Pancreas (tissue), 10 donors: ENCODE results near the gene HOMEZ. TPM values are rescaled to one million over a fixed set of nuclear protein-coding genes. Genes with fewer than 3 reads are reported as not detected.
A peak's percentile ranks its signal among the peaks of the same experiment; 100 is the strongest.

Experiments used
- ATAC-seq, 4 donors: fragments of 200-7000 bp; cut with Tn5 transposase; one replicate each; pipeline versions ENCODE4 v1.8.0 to v1.9.1; 2020; ENCODE audit warnings: mild to moderate bottlenecking in 4 of 4, moderate library complexity in 4 of 4
- DNase-seq, 6 donors: peaks; one replicate each; pipeline ENCODE4 v3.0.0-alpha.2; 2020
- FAIRE-seq: peaks from 2 replicates; lab custom pipeline; 2012; peaks lifted over from hg19 to GRCh38; lab: Jason Lieb, UNC
- H3K27ac ChIP-seq, 4 donors: fragments of 200-600 bp; sonication (generic); 1 replicate in 3 of 4; 2 replicates in 1 of 4; pipeline versions ENCODE4 v1.5.0 to v1.8.0; 2020
- H3K27me3 ChIP-seq, 4 donors: fragments of 200-600 bp; one replicate each; pipeline ENCODE4 v1.8.0; 2021
- H3K36me3 ChIP-seq, 3 donors: fragments of 200-600 bp; sonication (generic) in 1 of 3; one replicate each; pipeline versions ENCODE4 v1.5.0 to v1.8.0; 2020 to 2021
- H3K4me1 ChIP-seq, 3 donors: fragments of 200-600 bp; one replicate each; pipeline ENCODE4 v1.8.0; 2021
- H3K4me3 ChIP-seq, 4 donors: fragments of 200-600 bp; sonication (generic) in 2 of 4; one replicate each; pipeline versions ENCODE4 v1.5.0 to v1.8.0; 2020 to 2021
- H3K9me3 ChIP-seq, 4 donors: fragments of 200-600 bp; one replicate each; pipeline ENCODE4 v1.8.0; 2021
- WGBS, 2 donors: extraction: QIAGEN DNeasy Blood & Tissue Kit; methylation state at CpG; one replicate each; pipeline ENCODE4 v1.1.7; 2013; 5-methylcytosine and 5-hydroxymethylcytosine counted together
- intact Hi-C, 3 donors: fragments of 100-400 bp; cut with DNase I; formaldehyde crosslinking; loops; one replicate each; pipeline versions ENCODE4 v1.11.1 to v1.14.2; 2022
- polyA plus RNA-seq, 2 donors: library from polyadenylated mRNA; stranded (reverse); fragments of 200-250 nt; gene quantifications; one replicate each; pipeline ENCODE4 v1.2.3, GENCODE V29; 2013
- total RNA-seq, 6 donors: library from RNA; stranded (reverse); fragmentation: NEBNext Ultra II Directional in 4 of 6; extraction: Animal tissue kit (Norgen Biotek cat#: 25700) in 4 of 6; gene quantifications; one replicate each; pipeline versions ENCODE4 v1.2.1 to v1.2.4, GENCODE V29; 2021 to 2023
- TF ChIP-seq, protein P1 (sequence below), 4 donors: fragments of 200-600 bp; sonication (generic) in 3 of 4; IDR thresholded peaks; one replicate each; pipeline versions ENCODE4 v1.5.0 to v1.8.0; 2021; ENCODE audit warnings: antibody characterized with exemption in 4 of 4
- donor health status: healthy with polysubstance abuse.
- donor health status: DM: no; HTN: no; CAD: no; lungs with moderate emphysema.
- donor health status: DM: no; HTN: no; CAD: no.
- donor health status: control.
- donor health status: control.
- donor health status: Bipolar disorder and iron deficiency.
- donor health status: DM: yes; HTN: yes; CAD: no.
- donor health status: DM: no; HTN: no; CAD: no.
- donor health status: DM: no; HTN: no; CAD: no.
- donor health status: DM: yes; HTN: yes; CAD: no.

Gene HOMEZ
- total and polyA plus RNA-seq, 8 donors: 4.5 to 10.3 (median 5.7) TPM

GRCh38 chr14:23307687-23308644, 22.0 kb upstream of the HOMEZ start:
- DNase-seq (peak in 1 of 6 donors; percentile 52), FAIRE-seq (no peak)
- H3K4me1 ChIP-seq: peaks cover 9 to 23% (median 19%) of the 10 kb centered on the region in 3 donors

DNA sequence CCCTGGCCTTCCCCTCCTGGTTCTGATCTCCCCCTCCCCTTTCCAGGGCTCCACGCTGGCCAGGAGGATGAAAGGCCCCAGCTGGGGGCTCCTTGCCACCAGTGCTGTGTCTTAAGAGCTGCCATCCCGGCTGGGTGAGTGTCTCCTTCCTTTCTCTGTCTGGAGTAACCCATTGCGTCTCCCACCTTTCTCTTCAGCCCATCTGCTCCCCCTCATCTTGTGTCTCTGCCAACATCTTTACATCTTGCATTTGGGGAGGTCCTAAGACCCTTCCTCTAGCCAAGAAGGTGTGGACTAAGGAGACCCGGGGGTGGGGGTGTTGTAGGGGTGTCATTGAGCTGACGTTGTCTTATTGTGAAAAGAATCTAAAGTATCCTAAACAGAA, 21.2 kb upstream of the HOMEZ start:
- H3K4me1 ChIP-seq: peaks cover 9 to 23% (median 19%) of the 10 kb centered on the region in 3 donors
- FAIRE-seq: no peak
- TF ChIP-seq, protein P1, sequence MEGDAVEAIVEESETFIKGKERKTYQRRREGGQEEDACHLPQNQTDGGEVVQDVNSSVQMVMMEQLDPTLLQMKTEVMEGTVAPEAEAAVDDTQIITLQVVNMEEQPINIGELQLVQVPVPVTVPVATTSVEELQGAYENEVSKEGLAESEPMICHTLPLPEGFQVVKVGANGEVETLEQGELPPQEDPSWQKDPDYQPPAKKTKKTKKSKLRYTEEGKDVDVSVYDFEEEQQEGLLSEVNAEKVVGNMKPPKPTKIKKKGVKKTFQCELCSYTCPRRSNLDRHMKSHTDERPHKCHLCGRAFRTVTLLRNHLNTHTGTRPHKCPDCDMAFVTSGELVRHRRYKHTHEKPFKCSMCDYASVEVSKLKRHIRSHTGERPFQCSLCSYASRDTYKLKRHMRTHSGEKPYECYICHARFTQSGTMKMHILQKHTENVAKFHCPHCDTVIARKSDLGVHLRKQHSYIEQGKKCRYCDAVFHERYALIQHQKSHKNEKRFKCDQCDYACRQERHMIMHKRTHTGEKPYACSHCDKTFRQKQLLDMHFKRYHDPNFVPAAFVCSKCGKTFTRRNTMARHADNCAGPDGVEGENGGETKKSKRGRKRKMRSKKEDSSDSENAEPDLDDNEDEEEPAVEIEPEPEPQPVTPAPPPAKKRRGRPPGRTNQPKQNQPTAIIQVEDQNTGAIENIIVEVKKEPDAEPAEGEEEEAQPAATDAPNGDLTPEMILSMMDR (IDR thresholded peaks at IDR 0.05): no peak
- no peaks in the 10 kb centered on the region for H3K9me3 ChIP-seq
- H3K36me3 ChIP-seq: peaks cover 0 to 5% (median 0%) of the 10 kb centered on the region in 3 donors
- ATAC-seq: no peak
- 2 to 6% methylated on average over 5 of the region's 5 CpGs for WGBS, 2 donors
- no peaks in the 10 kb centered on the region for H3K27me3 ChIP-seq
- H3K4me3 ChIP-seq: peak overlapping the region; percentile 64 to 77 (median 72)
- peak in 1 of 6 donors; percentile 25 for DNase-seq
- intact Hi-C loops: no loop called here
- H3K27ac ChIP-seq: peak overlapping the region; percentile 66 to 90 (median 80)

More at GRCh38 chr14:23307687-23308644, 22.0 kb upstream of the HOMEZ start:
- no peak for ATAC-seq
- H3K27ac ChIP-seq: peak overlapping the region in 2 of 4 donors; percentile 88 to 90
- intact Hi-C loops: no loop called here
- H3K36me3 ChIP-seq: peaks cover 0 to 5% (median 0%) of the 10 kb centered on the region in 3 donors
- peak overlapping the region; percentile 64 to 77 (median 72) for H3K4me3 ChIP-seq
- no peaks in the 10 kb centered on the region for H3K27me3 ChIP-seq
- TF ChIP-seq, protein P1 (IDR thresholded peaks at IDR 0.05): no peak
- no peaks in the 10 kb centered on the region for H3K9me3 ChIP-seq
- 62 to 72% methylated on average over 22 of the region's 22 CpGs for WGBS, 2 donors

- FAIRE-seq: no peak
- no peaks in the 10 kb centered on the region for H3K9me3 ChIP-seq
- ATAC-seq: peak; percentile 58 to 84 (median 75)
- intact Hi-C loops: no loop called here
- WGBS, 2 donors: 0 to 1% methylated on average over 24 of the region's 24 CpGs
- H3K36me3 ChIP-seq: peaks cover 0 to 5% (median 0%) of the 10 kb centered on the region in 3 donors
- peaks cover 9 to 23% (median 19%) of the 10 kb centered on the region in 3 donors for H3K4me1 ChIP-seq
- TF ChIP-seq, protein P1 (IDR thresholded peaks at IDR 0.05): no peak
- H3K27ac ChIP-seq: peak within 1 kb of the TSS; percentile 66 to 90 (median 80)
- H3K4me3 ChIP-seq: peak within 1 kb of the TSS; percentile 64 to 77 (median 72)
- peak; percentile 85 to 94 (median 92) for DNase-seq
- no peaks in the 10 kb centered on the region for H3K27me3 ChIP-seq
These were observed 20.6 kb upstream of the HOMEZ start, which contains the start of gene BCL2L2 for GRCh38 chr14:23306412-23307145. BCL2L2 (plus strand) TSS chr14:23306833; CDS start chr14:23307768, 935 bp downstream.

- intact Hi-C loops: no loop called here
- Histone ChIP-seq H3K36me3 (no peaks in the 10 kb centered on the region), H3K27ac (peak within 1 kb of the TSS; percentile 95 to 98 (median 98)), H3K27me3 (no peaks in the 10 kb centered on the region), H3K4me1 (peaks cover 8 to 17% (median 9%) of the 10 kb centered on the region in 3 donors), H3K4me3 (peak within 1 kb of the TSS; percentile 54 to 82 (median 68)), H3K9me3 (no peaks in the 10 kb centered on the region)
- FAIRE-seq (no peak), DNase-seq (peak; percentile 72 to 89 (median 80)), ATAC-seq (peak; percentile 43 to 60 (median 45))
- TF ChIP-seq, protein P1 (IDR thresholded peaks at IDR 0.05): no peak
- WGBS, 2 donors: 1 to 2% methylated on average over 65 to 81 of the region's 81 CpGs
These were observed 16.6 kb upstream of the HOMEZ start, which contains the start of gene PPP1R3E for GRCh38 chr14:23302290-23303225. PPP1R3E (minus strand) TSS chr14:23302859; CDS start chr14:23302576, 283 bp downstream.
